Nucleus accumbens (tissue), 56 donors: ENCODE data around the gene STRC.
A peak's percentile ranks its signal among the peaks of the same experiment; 100 is the strongest.
"Not testable (repeated sequence)": the region's sequence is repeated elsewhere in the genome, so short reads cannot be mapped to it uniquely, and the experiment has no call there.

Experiments
- DNase-seq, 56 donors: peaks; one replicate each; lab custom pipeline; 2025; lab: John Stamatoyannopoulos, UW

The STRC gene

DNA sequence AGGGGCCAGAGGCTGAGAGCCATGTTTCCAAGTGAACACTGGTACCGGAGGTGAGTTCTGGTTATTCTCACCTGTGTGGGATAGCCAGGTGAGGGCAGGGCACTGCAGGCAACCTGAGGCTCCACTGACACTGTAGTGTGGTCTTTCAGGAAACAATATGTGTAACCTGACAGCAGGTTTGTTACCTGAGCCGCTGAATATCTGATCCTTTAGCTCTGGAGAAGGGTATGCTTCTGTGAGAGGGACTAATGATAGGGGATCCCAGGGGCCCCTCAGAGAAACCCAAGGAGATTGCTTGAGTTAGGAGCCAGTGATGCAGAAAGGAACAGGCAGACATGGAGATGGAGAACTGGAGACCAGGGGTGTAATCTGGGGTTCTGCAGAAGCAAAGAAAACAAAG is at the start of gene STRC:
Gene STRC, minus strand, starts transcription at position 101 of the 400 bp plus-strand sequence. Its CDS starts 78 bp downstream, at position 23.
- DNase-seq, result not testable (repeated sequence)

DNA sequence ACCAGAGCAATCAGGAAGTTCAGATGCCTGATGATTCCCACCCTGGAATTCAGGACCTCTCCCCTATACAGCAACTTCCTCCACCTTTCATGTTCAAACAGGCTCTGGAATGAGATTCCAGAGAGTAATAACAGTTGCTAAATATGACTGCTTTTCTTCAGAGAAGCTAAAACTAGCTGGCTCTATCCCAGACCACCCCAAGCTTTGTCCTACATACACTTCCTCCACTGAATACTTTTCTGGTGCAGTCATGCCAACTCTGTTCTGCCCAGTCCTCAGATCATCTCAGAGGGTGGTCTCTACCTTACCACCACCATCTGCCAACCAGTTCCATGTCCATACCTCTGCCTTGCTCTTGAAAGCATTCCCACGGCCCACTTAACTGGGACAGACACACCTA is 47.6 kb upstream of the STRC start:
- DNase-seq, result not testable (repeated sequence)

DNA sequence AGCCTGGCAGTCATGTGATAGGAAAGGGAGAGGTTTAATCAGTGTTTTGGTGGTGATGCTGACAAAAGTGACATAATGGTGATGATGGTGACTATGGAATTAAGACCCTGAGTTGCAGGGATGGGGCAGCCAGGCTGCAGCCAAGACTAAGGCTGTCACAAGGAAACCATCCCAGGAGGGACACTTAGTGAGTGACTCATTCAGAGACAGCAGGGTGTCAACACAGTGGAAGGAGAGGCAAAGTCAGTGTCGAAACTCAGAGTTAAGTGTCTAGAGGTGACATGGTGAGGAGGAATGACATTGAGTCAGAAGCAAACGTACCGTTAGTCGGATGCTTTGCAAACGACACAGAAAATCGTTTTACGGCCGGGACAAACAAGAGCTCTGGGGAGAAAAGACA is 44.7 kb upstream of the STRC start:
- not testable (repeated sequence) for DNase-seq

DNA sequence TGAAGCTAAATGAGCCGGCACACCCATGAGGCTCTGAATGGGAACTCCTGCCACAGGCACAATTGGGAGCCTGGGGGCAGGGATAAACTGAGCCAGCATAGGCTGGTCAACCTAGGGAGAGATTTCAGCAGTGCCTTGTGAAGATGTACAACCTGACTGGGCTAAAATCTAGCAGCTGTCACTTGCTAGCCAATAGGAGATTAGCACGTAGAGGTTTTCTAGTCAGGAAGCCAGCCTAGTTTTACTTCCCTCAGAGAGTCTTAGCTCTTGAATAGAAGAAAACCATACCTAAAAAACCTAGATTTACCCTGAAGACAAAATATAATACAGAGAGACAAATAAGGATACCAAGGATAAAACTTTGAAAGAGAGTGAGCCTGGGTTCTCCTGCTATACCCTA is 43.7 kb upstream of the STRC start:
- DNase-seq, result not testable (repeated sequence)

DNA sequence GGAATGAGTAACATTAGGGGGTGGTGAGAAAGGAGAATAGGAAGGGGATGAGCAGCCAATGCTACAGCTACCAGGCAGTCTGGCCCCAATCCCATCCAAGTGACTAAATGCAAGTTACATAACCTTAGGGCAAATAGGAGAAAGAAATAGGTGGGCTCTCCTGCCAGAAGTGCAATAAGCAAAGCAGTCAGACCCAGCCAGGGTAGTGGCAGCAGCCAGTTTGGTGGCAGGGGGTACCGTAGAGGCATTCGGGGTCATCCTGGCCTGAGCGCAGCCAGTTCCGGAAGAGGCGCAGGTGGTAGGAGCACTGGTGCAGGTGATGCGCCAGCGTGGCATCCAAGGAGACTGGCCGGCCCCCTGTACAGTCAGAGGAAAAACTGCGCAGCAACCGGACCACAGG is 41.1 kb upstream of the STRC start:
- DNase-seq, result not testable (repeated sequence)

DNA sequence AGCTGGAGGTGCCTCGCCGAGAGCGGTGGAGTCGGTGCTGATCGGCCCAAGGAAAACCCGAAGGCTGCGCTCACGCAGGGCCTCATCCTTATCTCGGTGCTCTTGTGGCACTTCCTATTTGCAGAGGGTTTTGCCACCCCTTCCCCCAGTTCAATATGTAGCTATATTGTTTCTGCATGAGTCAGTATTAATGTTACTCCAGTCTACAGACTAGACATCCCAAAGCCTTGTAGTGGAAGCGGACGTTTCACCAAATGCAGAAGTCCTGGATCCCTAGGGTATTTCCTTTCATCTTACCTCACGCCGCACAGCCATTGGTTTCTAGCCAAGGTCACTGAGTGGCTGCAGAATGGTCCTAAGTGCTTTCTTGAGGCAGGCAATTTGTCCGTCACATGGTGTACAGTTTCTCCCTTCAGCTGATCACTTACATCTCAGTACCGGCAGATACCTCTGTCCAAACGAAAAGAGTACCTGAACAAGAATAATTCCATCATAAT is 30.9 kb upstream of the STRC start:
- not testable (repeated sequence) for DNase-seq

DNA sequence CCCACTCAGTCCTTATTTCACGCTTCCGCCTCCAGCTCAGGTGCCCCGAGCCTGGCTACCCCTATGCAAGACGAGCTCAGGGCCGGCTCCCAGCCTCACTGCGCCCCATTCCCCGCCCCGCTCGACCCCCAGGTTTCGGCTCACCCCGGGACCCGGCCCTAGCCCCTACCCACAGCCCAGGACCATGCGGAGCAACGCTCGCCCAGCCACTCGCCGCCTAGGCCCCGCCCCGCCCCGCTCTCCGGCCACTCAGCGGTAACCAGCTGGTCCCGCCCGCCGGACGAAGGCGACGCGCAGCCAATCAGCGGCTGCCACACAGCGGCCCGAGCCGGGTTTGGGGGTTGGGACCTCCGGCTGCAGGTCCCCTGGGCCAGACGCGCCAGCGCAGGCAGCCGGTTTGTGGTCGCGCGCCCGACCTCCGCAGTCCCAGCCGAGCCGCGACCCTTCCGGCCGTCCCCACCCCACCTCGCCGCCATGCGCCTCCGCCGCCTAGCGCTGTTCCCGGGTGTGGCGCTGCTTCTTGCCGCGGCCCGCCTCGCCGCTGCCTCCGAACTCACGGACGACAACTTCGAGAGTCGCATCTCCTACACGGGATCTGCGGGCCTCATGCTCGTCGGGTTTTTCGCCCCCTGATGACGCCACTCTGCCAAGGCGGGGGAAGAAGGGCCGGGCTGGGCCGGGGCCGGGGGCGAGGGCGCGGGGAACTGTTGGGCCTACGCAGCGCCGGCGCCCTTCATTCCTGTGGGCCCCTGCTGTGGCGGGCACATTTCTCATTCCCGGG is 30.2 kb upstream of the STRC start, which contains the start of gene CATSPER2:
Gene CATSPER2, minus strand, starts transcription at position 196 of the 781 bp plus-strand sequence. CDS start 783 bp downstream, outside the sequence.
- no peak for DNase-seq

DNA sequence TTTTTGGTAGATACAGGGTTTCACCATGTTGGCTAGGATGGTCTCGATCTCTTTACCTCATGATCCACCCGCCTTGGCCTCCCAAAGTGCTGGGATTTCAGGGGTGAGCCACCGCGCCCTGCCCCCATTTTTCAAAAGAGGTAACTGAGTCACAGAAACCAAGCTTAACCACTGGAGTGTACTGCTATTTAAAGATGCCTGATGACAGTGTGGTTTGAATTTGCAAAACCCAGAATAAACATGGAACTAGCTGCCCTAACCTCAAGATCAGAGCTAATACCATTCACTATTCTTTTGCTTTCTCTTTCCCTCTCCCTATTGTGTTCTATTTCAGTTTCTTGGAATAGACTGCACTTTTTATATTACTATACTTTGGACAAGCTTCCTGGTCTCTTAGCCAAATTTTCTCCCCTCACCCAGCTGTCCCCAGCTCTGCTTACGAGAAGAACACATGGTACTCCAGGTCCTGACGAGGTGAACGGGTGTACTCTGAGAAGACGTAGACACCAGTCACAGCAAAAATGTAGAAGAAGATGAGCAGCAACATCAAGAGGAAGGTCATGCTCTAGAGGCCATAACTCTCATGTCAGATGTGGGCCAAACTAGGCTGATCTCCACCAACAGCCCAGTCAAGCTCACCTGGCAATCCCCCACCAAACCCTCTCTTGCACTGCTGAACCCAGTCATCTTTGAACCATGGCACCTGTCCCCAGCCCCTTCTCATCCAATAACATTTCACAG is 20.0 kb upstream of the STRC start:
- DNase-seq, result not testable (repeated sequence)

DNA sequence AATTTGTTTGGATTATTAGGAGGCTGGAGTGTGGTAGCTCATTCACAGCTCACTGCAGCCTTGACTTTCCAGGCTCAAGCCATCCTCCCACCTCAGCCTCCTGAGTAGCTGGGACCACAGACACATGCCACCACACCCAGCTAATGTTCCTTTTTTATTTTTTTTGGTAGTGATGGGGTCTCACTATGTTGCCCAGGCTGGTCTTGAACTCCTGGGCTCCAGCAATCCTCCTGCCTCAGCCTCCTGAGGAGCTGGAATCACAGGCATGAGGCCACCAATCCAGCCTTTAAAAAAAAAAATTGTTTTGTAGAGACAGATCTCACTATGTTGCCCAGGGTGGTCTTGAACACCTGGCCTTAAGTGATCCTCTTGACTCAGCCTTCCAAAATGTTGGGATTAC is 8.3 kb upstream of the STRC start:
- DNase-seq, result not testable (repeated sequence)

DNA sequence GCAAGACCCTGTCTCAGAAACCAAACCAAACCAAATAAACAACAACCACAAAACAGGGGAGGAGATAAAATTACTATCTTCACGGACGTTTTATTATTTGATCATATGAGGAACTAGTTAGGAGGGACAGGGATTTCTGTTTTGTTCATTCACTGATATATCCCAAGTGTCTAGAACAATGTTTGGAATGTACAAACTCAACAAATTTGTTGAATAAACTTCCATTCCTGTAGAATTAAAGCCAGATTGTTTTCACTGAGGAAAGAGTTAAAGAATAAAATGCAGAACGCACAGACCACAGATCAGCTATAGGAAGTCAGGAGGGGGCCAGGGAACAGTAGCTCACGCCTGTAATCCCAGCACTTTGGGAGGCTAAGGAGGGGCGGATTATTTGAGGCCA is 6.5 kb upstream of the STRC start:
- no peak for DNase-seq

DNA sequence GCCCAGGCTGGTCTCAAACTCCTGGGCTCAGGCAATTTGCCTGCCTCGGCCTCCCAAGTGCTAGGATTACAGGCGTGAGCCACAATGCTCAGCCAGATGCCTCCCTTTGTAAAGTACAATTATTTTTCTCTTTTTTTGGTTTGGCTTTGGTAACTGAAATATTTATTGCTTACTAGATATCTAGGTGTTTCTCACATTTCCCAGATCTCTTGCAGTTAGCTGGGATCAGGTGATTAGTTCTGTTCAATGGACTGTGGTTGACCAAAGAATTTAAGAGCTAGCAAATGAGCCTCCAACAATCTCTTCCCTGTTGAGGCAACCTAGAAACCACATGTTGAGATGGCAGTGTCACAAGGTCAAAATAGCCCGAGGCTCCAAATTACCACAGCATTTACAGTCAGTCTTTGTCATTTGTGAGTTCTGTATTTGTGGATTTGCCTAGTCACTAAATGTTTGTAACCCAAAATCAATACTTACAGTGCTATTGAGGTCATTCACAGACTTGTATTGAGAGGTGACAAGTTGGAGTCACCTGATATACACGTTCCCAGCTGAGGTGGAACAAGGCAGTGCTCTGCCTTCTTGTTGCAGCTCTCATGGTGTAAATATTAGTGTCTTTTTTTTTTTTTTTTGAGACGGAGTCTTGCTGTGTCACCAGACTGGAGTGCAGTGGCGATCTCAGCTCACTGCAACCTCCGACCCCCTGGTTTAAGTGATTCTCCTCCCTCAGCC is 3.6 kb upstream of the STRC start:
- DNase-seq, result not testable (repeated sequence)

DNA sequence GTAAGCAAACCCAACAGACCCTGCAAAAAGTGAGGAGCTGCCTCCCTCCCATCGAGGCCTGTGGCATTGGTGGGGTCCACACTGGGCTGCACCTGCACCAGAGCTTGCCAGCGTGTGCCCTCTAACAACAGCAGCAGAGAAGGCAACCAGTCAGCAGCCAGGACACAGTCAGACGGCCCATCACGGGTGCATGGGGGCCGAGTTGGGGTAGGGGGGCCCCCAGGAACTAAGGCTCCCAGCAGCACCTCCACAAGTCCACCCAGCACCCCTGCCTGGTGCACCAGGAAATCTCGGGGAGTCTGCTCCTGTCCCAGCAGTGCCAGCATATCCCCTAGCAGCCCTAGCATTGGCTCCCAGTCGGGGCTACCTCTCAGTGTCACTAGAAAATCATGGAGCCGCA is 850 bp downstream of the STRC start:
- not testable (repeated sequence) for DNase-seq

DNA sequence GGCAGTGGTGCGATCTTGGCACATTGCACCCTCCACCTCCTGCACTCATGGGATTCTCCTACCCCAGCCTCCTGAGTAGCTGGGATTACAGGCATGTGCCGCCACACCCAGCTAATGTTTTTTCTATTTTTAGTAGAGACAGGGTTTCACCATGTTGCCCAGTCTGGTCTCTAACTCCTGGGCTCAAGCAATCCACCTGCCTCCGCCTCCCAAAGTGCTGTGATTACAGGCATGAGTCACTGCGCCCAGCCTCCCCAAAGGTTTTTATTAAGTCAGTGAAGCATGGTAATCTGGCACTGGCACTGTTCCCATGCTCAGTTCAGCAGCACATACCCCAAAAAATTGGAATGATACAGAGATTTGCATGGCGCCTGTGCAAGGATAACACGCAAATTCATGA is 16.4 kb downstream of the STRC start:
- DNase-seq, result peak in 31 of 56 donors; percentile 1 to 79 (median 23)

DNA sequence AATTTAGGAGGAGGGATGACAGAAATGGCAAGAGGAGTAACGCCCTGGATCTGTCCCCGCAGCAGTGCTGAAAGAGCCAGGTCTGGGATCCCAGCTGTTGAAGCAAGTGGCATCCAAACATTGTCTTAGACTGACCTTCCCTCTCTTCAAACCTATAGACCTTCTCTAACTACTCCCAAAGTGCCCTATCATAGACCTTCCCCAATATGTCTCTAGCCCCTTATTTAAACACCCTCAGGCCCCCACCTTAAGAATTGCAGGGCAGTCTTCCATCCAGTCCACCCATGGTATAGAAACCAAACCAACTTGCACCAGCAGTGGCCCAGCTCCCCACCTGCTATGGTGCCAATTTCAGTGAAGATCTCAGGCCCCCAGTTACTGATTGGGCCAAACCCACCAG is 18.4 kb downstream of the STRC start:
- not testable (repeated sequence) for DNase-seq

DNA sequence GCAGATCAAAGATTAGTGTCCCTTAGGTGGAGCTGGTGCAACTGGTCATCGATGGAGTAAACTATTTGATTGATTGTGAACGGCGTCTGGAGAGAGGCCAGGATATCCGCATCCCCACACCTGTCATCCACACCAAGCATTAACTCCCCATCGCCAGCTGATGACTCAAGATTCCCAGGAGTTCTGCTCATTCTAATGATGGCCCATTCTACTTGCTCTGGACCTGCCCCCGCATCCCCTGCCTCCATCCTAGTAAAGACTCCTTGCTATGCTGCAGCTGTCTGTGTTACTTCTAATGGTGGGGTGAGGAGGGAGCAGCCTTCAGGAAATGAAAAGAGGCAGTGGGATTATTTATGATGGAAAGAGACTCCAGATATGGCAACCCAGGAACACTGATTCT is 19.5 kb downstream of the STRC start:
- peak in 16 of 56 donors; percentile 2 to 47 (median 9) for DNase-seq

DNA sequence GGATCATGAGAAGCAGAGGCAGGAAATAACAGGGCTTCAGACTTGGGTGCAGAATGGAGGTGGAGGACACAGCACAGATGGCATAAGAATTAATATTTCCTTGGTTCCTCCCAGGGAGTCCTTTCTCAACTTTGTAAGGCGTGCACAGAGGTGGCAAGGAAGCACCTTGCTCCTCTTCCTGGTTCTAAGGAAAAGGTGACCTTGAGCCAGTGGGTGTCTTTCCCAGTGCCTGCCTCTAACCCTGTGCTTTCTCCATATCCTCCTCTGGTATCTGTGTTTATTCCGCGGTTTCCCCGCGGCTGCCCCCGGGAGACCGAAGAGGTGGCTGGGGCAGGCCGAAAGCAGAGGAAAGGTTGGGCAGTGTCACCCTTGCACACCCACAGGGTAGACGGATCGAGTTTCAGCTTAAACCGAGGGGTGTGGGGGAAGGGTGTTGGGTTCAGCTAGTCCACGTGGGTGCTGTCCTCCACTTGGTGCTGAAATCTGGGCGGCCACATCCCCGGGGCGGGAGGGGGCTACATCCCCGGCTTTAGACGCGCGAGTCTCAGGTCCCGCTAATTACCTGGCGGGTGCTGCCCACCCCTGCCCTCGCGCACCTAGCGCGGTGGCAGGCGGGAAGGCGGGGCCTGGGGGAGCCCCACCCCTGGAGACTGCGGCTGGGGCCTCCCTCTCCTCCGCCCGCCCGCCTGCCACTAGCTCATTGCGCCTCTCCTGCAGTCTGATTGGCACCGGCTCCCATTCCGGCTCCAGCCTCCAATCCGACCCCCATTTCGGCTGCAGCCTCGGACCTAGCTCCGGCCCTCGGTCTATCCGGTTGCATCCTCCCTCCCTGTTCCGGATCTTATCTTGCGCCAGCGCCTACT is 25.0 kb downstream of the STRC start, which contains the start of gene CKMT1B:
Gene CKMT1B, plus strand, starts transcription at position 700 of the 863 bp plus-strand sequence. CDS start 192 bp downstream, outside the sequence.
- not testable (repeated sequence) for DNase-seq

DNA sequence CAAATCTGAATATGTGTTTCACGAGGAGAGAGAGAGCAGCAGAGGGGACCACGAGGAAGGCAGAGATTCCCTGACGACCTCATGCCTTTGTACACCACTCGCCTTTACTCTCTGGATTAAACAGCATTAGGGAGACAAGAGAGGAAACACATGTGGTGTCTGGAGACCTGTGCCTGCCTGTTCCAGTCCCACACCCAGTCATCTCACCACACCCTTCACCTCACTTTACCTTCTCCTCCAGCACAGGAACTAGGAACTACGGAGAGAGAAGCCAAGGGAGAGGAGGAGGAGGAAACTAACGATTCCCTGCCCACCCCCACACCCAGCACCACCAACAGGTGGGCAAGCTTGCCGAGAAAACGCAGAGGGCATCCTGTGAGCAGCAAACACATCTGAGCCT is 25.8 kb downstream of the STRC start:
- not testable (repeated sequence) for DNase-seq

DNA sequence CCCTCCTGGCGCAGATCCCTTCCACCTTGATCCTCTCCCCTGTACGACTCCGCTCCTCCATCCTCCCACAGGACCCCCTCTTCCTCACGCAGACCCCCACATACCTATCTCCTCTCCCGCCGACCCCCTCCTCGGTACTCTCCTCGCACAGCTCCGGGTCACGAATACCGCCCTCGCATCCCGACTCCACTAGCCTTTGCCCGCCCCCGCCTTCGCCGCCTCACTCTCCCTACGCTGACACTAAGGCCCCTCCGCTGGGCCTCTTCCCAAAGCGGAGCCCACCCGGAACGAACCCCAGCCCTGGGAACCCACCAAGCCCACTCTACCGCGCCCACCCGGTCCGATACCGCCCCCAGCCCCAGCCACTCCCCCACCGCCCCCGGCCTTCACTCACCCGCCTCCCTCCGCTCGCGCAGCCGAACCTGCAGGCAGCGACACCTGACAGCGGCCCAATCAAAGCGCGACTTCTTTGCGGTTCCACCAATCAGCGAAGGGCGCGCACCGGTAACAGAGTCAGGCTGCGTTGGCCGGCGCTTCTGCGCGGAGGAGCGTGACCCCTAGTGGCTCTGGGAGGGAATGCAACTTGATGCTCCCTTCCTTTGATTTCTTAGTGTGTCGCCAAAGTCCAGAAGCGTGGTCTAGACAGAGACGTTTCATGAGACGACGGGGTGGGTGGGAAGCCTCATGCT is 28.7 kb downstream of the STRC start, which contains the start of gene PPIP5K1:
Gene PPIP5K1, minus strand, starts transcription at position 431 of the 689 bp plus-strand sequence. CDS start 5,704 bp downstream, outside the sequence.
- not testable (repeated sequence) for DNase-seq

DNA sequence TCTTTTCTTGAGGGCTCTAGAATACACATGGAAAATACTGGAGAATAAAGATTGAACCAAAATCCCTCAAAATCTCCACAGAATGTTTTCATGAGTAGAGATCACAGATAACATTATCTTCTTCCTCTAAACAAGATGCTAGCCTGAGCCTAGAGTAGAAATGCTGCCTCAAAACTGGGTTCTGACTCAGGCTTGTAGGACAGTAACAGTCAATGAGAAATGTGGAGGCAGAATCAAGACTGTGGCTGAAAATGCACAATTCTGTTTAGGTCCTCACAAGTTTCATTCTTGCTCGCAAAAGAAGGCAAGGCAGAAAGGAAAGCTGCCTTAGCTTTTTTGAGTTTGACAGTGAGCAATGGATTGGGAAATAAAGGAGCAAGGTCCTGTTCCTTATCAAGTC is 44.0 kb downstream of the STRC start:
- not testable (repeated sequence) for DNase-seq
